GM10847 (cell line): ENCODE measurements around the gene ARSG.

Experiments used
- POLR2A ChIP-seq: IDR thresholded peaks from 2 replicates; pipeline ENCODE4 v1.6.1; 2011; ENCODE audit not compliant: insufficient read length; ENCODE audit errors: extremely low read depth

Gene ARSG

DNA sequence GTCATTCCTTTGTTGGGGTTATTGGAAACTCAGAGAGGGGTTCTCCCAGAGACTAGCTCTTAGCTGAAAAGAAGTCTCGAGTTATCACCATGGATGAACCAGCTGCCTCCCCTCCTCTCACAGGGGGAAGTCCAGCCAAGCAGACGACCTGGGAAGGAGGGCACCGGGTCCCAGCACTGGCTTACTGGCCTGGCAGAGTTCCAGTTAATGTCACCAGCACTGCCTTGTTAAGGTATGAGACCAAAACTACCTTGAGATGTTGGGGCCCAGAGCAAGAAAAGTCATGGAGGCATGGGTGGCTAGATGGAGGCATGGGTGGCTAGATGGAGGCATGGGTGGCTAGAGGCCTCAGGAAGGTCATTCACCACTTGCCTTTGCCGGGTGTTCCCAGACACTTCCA, 93.6 kb downstream of the ARSG start:
- no peak for TF ChIP-seq POLR2A

DNA sequence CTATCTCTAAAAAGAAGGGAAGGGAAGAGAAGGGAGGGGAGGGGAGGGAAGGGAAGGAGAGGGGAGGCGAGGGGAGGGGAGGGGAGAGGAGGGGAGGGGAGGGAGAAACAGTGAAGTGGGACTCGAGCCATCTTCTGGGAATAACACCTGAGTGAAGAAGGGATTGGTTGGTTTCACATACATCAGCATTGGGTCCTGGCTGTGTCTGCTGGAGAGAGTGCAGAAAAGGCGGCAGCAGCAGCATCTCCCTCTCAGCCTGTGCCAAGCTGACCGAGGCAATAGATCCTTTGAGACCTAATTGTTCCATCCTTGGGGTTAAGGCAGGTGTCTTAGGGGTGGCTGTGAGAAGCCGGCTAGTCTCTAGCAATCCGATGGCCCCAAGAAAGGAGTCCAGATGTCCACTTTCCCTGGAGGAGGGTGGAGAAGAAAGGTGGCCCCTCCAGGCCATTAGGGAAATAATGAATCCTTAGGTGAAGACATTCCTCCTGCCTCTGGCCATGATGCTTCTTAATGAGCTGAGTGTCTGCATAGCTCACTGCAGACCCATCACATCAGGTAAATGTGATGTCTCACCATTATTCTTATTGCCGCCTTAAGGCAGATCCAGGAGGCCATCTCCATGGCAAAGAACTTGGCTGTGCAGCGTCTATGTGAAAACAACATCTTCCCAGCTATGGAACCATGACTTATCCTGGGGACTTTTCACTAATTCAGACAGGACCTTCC, 94.4 kb downstream of the ARSG start:
- no peak for TF ChIP-seq POLR2A

DNA sequence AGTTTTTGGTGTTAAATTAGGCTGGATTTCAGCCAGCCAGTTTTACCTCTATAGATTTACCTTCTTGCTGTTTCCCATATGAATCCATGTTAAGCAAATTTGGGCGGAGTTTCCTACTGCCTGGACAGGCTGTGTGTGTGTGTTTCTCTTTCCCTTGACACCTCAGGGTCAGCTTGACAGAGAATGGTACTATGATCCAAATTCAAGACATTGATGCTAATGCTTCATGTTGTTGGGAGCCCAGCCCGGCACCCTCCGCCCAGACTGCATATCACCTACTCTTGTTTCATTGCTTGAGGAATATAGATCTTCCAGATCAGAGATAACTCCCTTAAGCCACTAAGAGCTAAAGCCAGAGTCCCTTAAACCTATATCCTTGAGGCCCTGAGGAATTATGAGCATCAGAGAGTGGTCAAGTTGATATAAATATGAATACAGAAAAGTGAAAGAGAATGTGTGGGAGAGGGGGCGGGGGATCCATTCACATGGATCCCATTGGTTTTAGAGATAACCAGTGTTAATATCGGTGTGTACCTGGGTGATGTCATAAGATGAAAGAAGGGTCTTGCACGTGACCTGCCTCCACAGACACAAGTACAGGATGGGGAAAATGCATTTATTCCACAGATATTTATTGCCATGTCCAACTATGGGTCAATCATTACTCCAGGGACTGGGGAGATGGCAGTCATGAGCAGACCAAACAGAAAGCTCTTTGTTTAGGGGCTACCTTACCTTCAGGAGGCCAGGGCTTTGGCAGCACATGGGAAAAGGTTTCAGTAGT, 96.3 kb downstream of the ARSG start:
- TF ChIP-seq POLR2A = no peak

DNA sequence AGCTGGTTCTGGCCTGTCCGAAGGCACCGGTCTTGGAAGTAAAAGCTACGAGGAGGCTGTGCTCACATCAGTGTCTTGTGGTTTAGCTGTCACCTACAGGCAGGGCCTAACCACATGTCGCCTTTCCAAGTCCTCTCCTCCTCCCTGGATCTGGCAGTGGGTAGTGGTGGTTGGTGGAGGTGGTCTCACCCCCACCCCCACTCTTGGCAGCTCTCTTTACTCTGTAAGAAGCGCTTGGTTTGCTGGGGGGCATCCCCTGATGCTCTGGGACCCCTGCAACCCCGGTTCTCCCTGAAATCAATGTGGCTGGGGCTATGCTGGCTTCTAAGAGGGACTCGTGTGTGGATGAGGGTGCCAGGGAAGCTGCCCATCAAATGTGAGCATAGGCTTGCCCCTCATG, 97.7 kb downstream of the ARSG start:
- TF ChIP-seq POLR2A = no peak

DNA sequence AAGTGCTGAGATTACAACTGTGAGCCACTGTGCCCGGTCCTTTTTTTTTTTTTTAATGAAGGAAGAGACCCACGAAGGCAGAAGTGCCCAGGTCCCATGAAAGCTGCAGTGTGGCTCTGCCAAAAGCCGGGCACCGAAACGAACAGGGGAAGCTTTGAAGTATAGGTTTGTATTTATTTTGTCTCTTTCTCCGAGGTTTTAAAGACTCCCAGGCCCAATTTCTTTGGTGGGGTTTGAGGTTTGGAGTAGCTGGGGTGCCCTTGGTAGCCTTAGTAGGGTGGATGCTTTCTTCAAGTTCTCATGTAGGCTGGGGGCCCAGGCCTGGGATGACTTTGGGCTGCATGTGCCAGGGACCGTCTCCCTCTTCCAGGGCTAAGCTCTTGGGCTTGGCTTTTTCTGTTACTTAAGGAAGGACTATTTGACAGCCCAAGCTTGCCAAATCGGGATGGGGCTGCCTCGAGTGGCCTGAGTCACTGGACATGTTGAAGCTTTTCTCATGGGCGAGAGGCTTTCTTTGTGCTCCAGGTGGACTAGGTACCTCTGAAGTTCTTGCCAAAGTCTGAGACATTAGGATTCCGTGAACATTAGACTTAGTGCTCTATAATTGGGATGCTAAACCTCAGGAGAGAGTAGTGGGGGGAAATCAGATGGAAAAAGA, 99.7 kb downstream of the ARSG start:
- TF ChIP-seq POLR2A = no peak

DNA sequence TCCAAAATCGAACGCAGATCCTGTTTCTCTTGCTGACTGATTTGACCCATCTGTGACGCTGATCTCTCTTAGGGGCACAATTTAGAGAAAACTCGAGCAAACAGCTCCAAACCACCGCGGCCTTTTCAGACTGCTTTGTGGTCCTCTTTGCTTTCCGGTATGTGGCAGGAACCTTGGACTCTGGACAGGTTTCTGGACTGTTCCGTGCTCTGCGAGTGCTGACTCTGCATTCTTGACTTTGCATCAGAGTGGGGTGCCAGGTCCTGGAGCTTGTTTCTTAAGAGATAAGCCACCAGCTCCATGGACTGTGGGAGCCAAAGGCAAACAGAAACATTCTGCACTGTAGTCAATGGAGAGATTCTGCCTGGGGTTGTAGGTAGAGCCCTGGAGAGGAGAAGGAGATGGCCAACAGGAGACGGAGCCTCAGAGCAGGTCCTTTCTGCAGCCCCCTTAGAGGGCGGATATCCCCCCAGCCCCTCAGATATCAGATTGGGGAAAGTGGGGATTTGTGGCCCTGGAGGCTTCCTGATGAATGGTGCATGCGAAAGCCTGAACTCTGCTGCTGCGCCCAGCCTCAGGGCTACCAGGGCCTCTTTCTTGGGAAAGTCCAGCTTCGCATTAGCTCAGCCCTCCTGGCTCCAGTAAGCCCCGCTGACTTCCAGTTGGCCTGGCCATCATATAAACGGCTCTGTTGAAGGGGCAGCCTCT, 100.4 kb downstream of the ARSG start:
- no peak for TF ChIP-seq POLR2A

DNA sequence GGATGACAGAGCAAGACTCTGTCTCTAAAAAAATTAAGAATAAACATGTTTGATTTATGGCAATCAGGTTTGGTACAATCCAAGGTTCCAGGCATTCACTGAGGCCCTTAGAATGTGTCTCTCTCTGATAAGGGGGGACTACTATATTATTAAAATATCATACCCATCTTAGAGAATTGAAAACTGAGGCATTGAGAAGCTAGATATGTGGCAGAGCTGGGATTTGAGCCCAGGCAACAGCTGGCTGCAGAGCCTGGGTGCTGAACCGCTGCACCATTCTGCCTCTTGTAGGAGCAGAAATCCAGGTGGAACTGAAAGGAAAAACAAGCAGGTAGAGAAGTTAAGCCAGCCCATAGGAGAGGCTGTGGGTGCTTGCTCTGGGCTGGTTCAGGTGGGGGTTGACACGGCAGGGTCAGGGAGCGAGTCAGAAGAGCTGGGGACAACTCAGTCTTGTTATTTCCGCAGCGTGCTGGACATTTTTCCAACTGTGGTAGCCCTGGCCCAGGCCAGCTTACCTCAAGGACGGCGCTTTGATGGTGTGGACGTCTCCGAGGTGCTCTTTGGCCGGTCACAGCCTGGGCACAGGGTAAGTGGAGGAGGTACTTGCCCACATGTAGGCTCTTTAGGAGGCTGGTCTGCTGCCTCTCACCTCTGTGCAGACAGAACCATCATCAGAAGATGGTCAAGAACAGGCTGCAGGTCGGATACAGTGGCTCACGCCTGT, 103.5 kb downstream of the ARSG start:
- no peak for TF ChIP-seq POLR2A

DNA sequence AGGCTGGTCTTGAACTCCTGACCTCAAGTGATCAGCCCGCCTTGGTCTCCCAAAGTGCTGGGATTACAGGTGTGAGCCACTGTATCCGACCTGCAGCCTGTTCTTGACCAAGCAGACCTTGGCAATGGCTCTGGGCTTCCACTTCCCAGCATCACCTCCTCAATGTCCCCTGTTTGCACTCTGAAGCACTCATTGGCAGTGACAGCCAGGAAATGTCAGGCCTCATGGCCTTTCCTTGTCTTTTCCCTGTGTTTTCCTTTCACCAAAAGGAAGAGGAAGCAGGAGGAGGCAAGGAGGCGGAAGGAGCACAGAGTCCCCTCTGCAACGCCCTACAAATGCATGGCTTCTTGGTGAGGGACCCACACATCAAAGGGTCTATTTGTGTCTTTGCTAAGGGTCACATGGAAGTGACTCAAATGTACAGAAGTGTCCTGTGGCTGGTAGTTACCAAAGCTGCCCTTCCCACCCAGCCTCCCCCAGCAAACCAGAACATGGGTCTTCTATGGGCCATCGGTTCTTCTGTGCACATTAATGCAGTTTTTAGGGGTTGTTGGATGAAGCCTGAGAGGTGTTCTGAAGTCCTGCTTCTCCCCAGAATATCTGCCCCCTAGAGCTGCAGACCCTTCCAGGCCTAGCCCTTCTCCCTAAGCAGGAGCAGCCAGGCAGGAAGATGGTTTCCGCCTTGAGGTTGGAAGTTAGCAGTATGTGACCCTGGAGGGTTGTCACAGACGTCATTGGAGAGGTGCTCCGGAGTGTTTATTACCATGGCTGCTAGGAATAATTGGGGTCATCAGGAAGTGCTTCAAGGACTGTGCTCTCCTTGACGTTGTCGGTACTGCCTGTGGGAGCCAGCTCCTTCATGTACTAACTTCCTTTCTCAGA, 105.2 kb downstream of the ARSG start:
- TF ChIP-seq POLR2A = no peak

DNA sequence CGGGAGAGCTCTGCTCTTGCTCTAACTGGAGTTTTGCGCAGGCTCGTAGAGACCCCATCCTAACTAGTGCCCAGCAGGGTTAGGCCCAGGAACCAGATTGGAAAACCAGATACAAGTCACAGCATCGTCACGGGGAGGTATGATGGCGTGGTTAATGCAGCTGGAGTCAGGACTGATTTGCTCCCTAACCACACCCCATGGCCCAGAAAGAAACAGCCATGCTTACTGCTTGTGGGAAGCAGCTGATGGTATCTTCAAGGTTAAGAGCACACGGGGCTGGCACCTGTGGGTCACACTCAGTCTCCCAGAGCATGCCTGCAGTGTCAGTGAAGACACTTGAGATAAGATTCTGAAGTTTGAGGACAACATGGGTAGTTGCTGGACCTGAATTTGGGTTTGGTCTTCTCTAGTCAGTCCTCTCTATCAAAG, 105.8 kb downstream of the ARSG start:
- TF ChIP-seq POLR2A = no peak

DNA sequence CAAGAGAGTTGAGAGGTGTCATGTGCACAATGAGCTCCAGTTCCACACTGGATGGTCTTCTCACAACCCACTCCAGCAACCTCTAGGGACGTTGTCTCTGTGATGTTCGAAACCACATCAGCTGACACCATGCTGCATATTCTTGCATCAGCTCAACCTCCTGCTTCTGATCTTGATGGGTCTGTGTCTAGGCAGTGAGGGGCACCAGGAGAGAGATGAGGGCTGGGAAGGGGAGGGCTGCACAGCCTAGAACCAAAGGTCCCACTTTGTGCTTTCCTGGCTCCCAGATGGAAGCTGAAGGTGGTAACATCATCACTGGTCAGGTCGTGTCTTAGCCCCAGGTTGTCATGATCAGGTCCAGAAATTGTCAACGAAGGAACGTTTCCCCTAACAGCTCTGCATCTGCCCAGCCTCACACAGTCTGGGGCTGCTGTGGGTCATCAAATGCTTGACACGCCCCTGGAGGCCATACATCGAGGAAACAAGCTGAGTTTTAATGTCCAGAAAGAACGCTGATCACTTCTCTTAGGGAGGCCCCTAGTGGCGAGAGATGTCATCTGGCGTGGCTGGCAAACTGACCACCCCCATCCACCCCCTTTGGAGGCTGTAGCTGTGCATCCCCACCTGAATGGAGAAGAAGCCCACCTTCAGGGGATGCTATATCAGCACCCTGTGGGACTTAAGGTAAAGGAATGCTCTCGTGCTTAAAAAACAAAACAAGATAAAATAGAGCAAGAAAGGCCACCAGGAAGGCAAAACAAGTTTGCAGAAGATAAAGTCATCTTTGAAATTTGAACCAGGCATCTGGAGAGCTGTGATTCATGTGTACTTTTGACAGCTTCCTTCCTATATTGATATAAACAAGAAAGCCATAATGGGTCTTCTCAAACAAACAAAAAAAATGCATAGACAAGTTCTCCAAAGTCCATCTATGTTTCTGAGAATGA, 107.7 kb downstream of the ARSG start:
- TF ChIP-seq POLR2A = no peak

DNA sequence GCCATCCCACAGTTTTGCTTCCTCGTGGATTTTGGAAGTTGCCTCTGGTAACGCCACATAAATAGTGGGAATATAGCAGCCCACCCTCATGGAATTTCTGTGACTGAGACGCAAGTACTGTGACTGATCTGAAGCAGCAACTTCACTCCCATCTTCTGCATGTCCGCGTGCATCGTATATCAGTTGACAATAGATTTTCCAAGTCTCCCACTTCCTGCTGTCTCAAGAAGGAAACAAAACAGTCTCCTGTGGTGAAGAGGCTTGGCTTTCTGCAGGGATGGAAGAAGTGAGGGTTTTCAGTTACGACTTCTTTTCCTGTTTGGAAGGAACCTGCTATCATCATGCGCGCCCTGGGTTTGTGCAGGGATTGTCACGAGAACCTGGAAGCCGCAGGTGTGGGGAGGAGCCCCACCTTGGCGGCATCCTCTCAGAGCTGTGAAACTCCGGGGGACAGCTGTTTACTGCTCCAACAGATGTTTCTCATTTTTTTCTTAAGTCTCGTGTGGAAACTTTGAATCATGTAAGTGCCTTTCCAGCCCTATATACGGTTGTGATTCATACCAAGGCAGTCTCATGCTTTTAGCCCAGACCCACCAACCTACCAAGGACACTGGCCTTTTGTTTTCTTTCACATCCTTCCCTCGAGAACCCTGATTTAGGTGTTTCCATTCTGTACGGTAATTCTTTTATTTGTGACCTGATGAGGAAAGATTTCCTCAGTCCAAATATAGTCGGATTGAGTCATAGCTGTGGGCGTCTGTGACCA, 108.5 kb downstream of the ARSG start:
- TF ChIP-seq POLR2A = no peak

DNA sequence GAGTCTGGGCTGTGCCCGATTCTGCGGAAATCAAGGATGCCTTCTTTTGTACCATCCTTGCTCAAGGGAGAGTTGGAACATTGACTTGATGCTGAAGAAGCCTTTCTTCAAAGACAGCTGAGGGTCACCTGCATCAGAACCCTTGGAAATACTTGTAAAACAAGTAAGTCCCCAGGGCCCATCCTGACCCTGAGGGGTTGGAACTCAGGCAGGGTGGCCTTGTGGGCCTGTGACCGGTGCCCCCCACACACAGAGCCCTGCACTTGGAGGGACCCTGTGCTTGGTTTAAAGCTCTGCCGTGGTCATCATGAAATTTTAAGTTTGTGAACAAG, 109.1 kb downstream of the ARSG start:
- no peak for TF ChIP-seq POLR2A
